Activated CD8-positive, alpha-beta memory T cell treated with anti-CD3 and anti-CD28 coated beads, Interleukin-2, amount 10 ng/mL, durations not matched to agents 7 days and 5 days (primary cell): Measurements from ENCODE around the gene ZBTB25. TPM values are rescaled to one million over a fixed set of nuclear protein-coding genes. Genes with fewer than 3 reads are reported as not detected.

Source experiments
- ATAC-seq: fragments of 150-1000 bp; cut with Tn5 transposase; one replicate; pipeline ENCODE4 v1.10.0; 2021; ENCODE audit warnings: moderate library complexity
- CTCF ChIA-PET: fragments of 350-600 bp; sonication (Branson Sonifier 250); formaldehyde crosslinking; loops from one replicate; lab custom pipeline; 2021; ENCODE audit warnings: antibody characterized with exemption; lab: Charles Lee
- DNase-seq: peaks from one replicate; pipeline ENCODE4 v3.0.0-alpha.2; 2020
- H3K27ac Mint-ChIP-seq: one replicate; pipeline ENCODE4 v1.8.0; 2021; ENCODE audit warnings: mild to moderate bottlenecking, mixed read lengths
- H3K27me3 Mint-ChIP-seq: one replicate; pipeline ENCODE4 v1.8.0; 2021; ENCODE audit warnings: mixed read lengths
- H3K36me3 Mint-ChIP-seq: one replicate; pipeline ENCODE4 v1.8.0; 2021; ENCODE audit warnings: mild to moderate bottlenecking, mixed read lengths
- H3K4me1 Mint-ChIP-seq: one replicate; pipeline ENCODE4 v1.8.0; 2021; ENCODE audit warnings: mixed read lengths
- H3K4me3 Mint-ChIP-seq: one replicate; pipeline ENCODE4 v1.8.0; 2021; ENCODE audit warnings: mild to moderate bottlenecking, moderate library complexity, mixed read lengths
- H3K9me3 Mint-ChIP-seq: one replicate; pipeline ENCODE4 v1.8.0; 2022; ENCODE audit warnings: low read depth, mixed read lengths
- total RNA-seq, 2 experiments: library from RNA; stranded (reverse); gene quantifications; one replicate each; pipeline ENCODE4 v1.2.3, GENCODE V29; 2021

Gene ZBTB25
- total RNA-seq, 2 experiments from 2014 or later, result 31.4 to 42.8 TPM

DNA sequence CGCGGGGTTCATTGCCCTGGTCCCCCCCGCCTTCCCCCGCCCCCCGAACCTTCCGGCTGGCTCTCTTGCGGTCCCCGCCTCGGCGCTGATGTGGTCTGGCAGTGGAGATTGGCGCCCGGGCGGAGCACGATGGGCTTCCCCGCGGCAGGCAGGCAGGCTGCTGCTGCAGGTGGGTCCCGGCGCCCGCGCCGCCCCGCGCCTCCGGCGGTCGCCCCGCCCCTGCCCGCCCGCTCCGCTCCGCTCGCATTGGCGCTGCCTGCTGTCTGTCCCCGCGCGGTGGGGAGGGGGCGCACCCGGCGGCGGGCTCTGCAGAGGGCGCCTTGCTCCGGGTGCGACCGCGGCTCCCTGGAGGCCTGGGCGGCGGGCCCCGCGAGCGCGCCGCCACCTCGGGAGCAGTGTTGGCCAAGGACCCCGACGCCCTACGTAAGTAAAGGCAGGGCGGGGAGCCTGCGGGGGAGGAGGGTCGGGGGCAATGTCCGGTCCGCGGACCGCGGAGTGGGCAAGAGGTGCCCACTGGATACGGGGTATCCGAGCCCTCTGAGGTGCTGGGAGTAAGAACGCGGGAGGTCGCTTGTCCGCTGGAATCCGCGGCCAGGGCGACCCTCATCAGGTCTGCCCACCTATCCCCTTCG, 38.3 kb downstream of the ZBTB25 start, which contains the start of gene AKAP5:
Gene AKAP5, plus strand, starts transcription at position 309 of the 632 bp plus-strand sequence. CDS start 2,896 bp downstream, outside the sequence.
- peak; percentile 91 for ATAC-seq
- peak within 1 kb of the TSS; percentile 79 for H3K4me3 Mint-ChIP-seq
- peaks cover 12% of the 10 kb centered on the region for H3K36me3 Mint-ChIP-seq
- peak; percentile 71 for DNase-seq
- CTCF ChIA-PET, result interaction anchor here (0.9 to 4.8 kb wide), 12 partner anchors 10 to 121 kb away, joined by 3 to 23 read pairs (median 6); partner anchors contain the start of gene MTHFD1
- peaks cover 40% of the 10 kb centered on the region for H3K4me1 Mint-ChIP-seq
- H3K27me3 Mint-ChIP-seq, result no peaks in the 10 kb centered on the region
- H3K9me3 Mint-ChIP-seq, result no peaks in the 10 kb centered on the region
- H3K27ac Mint-ChIP-seq, result peak within 1 kb of the TSS; percentile 80

DNA sequence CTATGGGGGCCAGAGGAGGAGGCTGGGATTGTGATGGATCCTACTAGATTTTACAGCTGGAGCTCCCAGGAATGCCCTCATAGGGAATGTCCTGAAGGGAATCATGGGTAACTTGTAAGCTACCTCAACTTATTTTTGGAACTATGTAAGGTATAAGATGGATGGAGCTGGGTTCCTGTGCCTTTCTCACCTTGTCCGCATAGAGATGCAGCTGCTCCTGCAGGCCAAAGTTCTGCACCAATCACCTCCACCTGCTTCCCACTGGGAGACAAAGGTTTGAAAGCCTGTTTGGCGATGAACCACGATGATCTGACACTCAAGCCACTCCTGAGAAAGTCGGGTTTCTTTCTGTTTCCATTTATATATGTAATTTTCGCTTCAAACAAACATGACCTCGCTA, 39.0 kb downstream of the ZBTB25 start:
- Mint-ChIP-seq H3K27ac (peak overlapping the region; percentile 80), H3K9me3 (no peaks in the 10 kb centered on the region), H3K4me3 (peak overlapping the region; percentile 79), H3K36me3 (peaks cover 18% of the 10 kb centered on the region), H3K27me3 (no peaks in the 10 kb centered on the region), H3K4me1 (peaks cover 45% of the 10 kb centered on the region)
- peak; percentile 5 for ATAC-seq
- no peak for DNase-seq
- CTCF ChIA-PET, result interaction anchor here (1.0 to 3.6 kb wide), 8 partner anchors 9 to 46 kb away, joined by 3 to 20 read pairs (median 4); no protein-coding TSS in a partner anchor

DNA sequence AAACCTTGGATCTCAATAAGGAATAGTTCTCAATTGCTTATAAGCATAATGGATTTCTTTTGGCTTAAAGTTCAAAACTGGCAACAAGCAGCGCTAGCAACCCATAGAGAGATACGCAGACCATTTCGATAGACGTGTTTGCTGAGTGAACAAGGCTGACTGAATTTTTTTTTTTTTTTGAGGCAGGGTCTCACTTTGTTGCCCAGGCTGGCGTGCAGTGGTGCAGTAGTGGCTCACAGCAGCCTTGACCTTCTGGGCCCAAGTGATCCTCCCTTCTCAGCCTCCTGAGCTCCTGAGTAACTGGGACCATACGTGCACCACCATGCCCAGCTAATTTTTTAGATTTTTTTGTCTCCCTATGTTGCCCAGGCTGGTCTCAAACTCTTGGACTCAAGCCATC, 39.8 kb downstream of the ZBTB25 start:
- H3K9me3 Mint-ChIP-seq, result no peaks in the 10 kb centered on the region
- H3K27ac Mint-ChIP-seq, result no peak overlapping the region
- H3K27me3 Mint-ChIP-seq, result no peaks in the 10 kb centered on the region
- no peak overlapping the region for H3K4me3 Mint-ChIP-seq
- H3K4me1 Mint-ChIP-seq, result peaks cover 52% of the 10 kb centered on the region
- DNase-seq (no peak), ATAC-seq (no peak)
- CTCF ChIA-PET, result interaction anchor here (1.0 to 3.6 kb wide), 10 partner anchors 9 to 47 kb away, joined by 3 to 20 read pairs (median 4); no protein-coding TSS in a partner anchor
- peaks cover 24% of the 10 kb centered on the region for H3K36me3 Mint-ChIP-seq

DNA sequence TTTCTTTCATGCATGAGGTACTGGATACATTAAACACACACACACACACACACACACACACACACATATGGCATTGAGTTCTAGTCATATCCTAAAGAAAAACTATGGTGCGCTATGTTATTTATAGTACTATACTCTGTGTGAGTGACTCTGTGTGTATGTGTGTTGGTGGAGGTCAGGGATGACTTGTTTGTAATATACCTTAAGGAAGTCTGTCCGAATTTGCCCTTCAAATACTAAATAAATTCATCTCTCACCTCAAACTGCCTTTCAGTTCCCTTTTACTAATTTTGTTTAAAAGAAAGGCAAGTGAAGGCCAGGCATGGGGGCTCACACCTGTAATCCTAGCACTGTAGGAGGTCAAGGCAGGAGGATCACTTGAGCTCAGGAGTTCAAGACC, 40.4 kb downstream of the ZBTB25 start:
- H3K36me3 Mint-ChIP-seq, result peaks cover 29% of the 10 kb centered on the region
- no peak overlapping the region for H3K4me3 Mint-ChIP-seq
- DNase-seq, result no peak
- no peaks in the 10 kb centered on the region for H3K9me3 Mint-ChIP-seq
- H3K27me3 Mint-ChIP-seq, result no peaks in the 10 kb centered on the region
- CTCF ChIA-PET, result interaction anchor here (1.3 to 3.1 kb wide), 7 partner anchors 12 to 39 kb away, joined by 3 to 20 read pairs (median 4); no protein-coding TSS in a partner anchor
- peaks cover 52% of the 10 kb centered on the region for H3K4me1 Mint-ChIP-seq
- ATAC-seq, result no peak
- no peak overlapping the region for H3K27ac Mint-ChIP-seq

DNA sequence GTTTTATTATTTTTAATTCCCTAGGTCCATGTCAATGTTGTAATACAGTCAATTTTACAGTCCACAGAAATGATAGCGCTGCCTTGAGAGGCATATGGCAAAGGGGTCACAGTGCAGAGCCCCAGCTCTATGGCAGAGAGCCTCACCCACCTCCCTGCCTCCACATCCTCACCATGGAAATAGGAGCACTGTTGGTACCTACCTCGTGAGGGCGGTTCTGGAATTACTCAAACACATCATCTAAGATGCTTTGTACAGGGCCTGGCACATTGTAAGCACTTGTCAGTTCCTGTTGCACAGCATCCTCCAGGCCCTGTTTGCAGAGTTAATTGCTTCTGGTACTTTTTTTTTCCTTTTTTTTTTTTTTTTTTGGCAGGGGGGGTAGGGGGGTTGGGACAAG, 42.4 kb downstream of the ZBTB25 start:
- CTCF ChIA-PET, result interaction anchor here (1.1 kb wide), 1 partner anchor 31 kb away, joined by 3 read pairs; no protein-coding TSS in a partner anchor
- H3K36me3 Mint-ChIP-seq, result peaks cover 32% of the 10 kb centered on the region
- DNase-seq, result no peak

DNA sequence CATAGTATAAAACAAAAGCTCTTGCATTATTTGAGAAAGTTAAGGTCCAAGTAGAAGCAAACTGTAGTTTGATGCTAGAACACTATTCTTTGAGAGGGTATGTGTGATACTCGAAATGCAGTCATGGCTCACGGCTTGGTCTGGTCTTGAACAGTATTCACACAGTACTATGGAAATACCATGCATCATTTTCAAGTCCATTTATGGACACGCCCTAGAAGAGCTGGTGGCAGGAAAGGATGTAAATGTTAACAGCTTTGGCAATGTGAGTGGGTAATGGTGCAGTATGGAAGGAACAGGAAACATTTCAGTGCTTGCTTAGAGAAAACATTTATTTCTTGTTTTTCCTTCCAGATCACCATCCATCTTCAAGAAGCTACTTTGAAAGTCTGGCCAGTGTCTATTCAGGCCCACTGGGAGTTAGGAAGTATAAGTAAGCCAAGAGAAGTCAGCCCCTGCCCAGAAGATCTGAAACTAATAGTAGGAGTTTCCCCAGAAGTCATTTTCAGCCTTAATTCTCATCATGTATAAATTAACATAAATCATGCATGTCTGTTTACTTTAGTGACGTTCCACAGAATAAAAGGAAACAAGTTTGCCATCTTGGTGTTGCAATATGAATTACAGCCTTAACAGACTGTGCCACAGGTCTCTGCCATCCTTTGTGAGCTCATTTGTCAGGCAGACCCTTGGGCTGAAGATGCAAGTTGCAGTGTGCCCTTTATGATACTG, 44.1 kb downstream of the ZBTB25 start:
- ATAC-seq (no peak), DNase-seq (no peak)
- Mint-ChIP-seq H3K4me3 (no peak overlapping the region), H3K27ac (peak overlapping the region; percentile 45), H3K4me1 (peaks cover 35% of the 10 kb centered on the region), H3K36me3 (peaks cover 43% of the 10 kb centered on the region), H3K27me3 (no peaks in the 10 kb centered on the region), H3K9me3 (no peaks in the 10 kb centered on the region)
- CTCF ChIA-PET, result interaction anchor here (0.6 to 1.8 kb wide), 4 partner anchors 30 to 86 kb away, joined by 3 to 6 read pairs (median 3); no protein-coding TSS in a partner anchor

More for the DNA sequence above, 42.4 kb downstream of the ZBTB25 start:
- Mint-ChIP-seq H3K9me3 (no peaks in the 10 kb centered on the region), H3K27ac (no peak overlapping the region), H3K27me3 (no peaks in the 10 kb centered on the region), H3K4me1 (peaks cover 40% of the 10 kb centered on the region), H3K4me3 (no peak overlapping the region)
- no peak for ATAC-seq

DNA sequence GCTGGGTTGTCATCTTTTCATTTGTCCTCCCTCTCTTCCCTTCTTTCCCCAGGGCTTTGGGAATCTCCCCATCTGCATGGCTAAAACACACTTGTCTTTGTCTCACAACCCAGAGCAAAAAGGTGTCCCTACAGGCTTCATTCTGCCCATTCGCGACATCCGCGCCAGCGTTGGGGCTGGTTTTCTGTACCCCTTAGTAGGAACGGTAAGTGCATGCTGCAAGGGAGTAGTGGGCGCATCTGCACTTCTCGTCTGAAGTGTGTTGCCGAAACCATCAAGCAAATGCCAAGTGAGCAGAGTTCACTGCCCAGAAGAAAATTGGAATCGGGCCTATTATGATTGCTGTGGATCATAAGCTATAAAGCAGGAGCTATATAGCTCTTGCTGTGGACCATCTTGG, 49.0 kb downstream of the ZBTB25 start:
- H3K27ac Mint-ChIP-seq, result no peak overlapping the region
- H3K4me3 Mint-ChIP-seq, result no peak overlapping the region
- DNase-seq (no peak), ATAC-seq (no peak)
- CTCF ChIA-PET, result interaction anchor here (1.9 kb wide), 1 partner anchor 11 kb away, joined by 10 read pairs; the partner anchor contains the start of gene AKAP5
- H3K27me3 Mint-ChIP-seq, result no peaks in the 10 kb centered on the region
- H3K36me3 Mint-ChIP-seq, result peaks cover 61% of the 10 kb centered on the region
- no peaks in the 10 kb centered on the region for H3K9me3 Mint-ChIP-seq
- H3K4me1 Mint-ChIP-seq, result peaks cover 31% of the 10 kb centered on the region

DNA sequence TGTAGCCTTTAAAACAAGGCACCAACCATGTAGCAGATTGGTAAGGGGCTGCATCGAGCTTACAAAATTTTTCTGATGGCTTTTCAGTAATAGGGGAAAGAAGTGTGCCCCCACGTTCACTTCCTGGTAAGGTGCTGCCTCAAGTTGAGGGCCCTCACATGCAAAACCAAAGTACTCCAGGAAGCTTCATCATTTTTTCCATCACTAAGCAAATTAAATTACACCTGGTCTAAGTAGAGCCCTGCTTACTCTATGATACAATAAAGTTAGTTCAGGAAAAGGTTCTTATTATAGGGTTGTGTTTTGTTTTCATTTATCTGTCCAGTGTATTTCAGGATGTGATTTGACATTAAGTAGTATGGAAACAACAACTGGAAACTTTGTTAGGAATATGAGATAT, 53.4 kb downstream of the ZBTB25 start:
- Mint-ChIP-seq H3K27ac (peak overlapping the region; percentile 79), H3K4me1 (peaks cover 43% of the 10 kb centered on the region), H3K4me3 (no peak overlapping the region), H3K9me3 (no peaks in the 10 kb centered on the region), H3K36me3 (peaks cover 60% of the 10 kb centered on the region), H3K27me3 (no peaks in the 10 kb centered on the region)
- ATAC-seq (peak; percentile 21), DNase-seq (no peak)
- CTCF ChIA-PET, result interaction anchor here (0.7 to 2.0 kb wide), 5 partner anchors 13 to 59 kb away, joined by 3 to 7 read pairs (median 5); no protein-coding TSS in a partner anchor

DNA sequence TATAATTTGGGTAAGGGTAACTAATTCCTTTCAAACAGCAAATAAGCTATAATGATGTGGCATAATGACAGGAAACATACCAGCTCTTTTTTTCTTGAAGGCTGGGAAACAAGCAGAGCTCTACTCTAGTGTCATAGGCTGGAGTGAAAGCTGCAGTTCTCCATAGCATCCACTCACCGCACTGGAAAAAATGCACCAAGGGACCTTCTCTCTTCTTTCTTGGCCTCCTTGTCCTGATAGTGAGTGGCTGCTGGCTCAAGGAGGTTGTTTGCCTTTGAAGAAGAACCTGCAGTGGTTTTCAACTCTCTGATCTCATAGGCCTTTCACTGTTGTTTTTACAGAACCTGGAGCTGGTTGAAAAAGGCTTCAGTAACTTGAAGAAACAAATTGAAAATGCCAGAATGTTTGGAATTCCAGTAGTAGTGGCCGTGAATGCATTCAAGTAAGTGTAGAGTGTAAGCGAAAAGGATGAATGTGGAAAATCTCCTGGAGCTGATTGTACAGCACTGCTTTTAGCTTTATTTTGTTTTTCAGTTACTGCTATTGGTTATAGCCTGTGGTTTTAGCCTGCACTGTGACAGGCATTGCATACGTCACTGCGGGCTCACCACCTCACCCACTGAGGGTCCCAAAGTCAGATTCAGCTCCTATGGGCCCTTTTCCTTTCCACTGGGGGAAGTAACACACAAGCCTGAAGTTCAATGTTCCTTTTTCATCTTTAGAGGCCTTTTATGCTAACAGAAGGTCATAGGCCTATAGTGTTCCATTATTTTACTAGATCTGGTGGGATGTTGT, 55.6 kb downstream of the ZBTB25 start:
- Mint-ChIP-seq H3K36me3 (peaks cover 64% of the 10 kb centered on the region), H3K4me1 (peaks cover 59% of the 10 kb centered on the region), H3K9me3 (no peaks in the 10 kb centered on the region), H3K4me3 (peak overlapping the region; percentile 67), H3K27ac (peak overlapping the region; percentile 95), H3K27me3 (no peaks in the 10 kb centered on the region)
- CTCF ChIA-PET, result interaction anchor here (1.0 to 2.5 kb wide), 7 partner anchors 12 to 63 kb away, joined by 3 to 11 read pairs (median 6); partner anchors contain the start of gene MTHFD1
- ATAC-seq (peak; percentile 59), DNase-seq (peak; percentile 85)

DNA sequence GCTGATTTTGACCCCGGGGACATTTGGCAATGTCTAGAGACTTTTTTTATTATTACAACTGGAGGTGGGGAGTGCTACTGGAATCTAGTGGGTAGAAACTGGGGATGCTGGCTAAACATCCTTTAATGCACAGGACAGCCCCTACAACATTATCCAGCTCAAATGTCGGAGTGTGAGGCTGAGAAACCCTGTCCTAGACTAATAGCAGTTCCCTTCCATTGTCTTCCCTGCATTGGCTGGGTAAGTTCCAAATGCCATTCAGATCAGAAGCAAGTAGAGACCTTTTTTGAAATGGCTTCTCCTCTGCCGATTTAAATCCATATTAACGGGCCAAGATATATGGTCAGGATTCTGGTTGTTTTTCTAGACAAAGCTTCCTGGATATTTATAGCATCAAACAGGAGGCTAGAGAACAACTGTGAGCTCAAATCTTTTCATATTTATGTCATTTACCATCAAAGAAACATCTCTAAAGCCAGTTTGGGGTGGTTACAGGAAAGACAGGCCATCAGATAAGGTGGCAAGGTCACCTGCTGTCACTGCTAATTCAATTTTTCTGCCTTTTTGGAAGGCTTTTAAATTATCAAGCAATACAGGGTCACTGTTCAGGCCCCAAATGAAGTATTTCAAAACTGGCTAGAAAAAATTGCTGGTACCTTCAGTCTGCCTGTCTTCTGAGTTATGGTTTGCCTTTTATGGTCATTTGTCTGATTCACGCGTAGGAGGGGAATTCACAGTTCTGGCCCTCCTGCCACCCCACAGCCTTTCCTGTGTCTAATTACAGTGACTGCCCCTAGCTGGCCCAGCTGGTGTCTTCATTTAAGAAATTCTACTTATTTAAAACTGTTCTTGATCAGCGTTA, 58.4 kb downstream of the ZBTB25 start:
- H3K27ac Mint-ChIP-seq, result peak overlapping the region; percentile 90
- no peaks in the 10 kb centered on the region for H3K27me3 Mint-ChIP-seq
- H3K9me3 Mint-ChIP-seq, result no peaks in the 10 kb centered on the region
- H3K4me3 Mint-ChIP-seq, result no peak overlapping the region
- peaks cover 65% of the 10 kb centered on the region for H3K36me3 Mint-ChIP-seq
- ATAC-seq (peak; percentile 86), DNase-seq (peak; percentile 78)
- peaks cover 55% of the 10 kb centered on the region for H3K4me1 Mint-ChIP-seq
- CTCF ChIA-PET, result interaction anchor here (0.6 to 6.9 kb wide), 8 partner anchors 9 to 107 kb away, joined by 3 to 61 read pairs (median 4); no protein-coding TSS in a partner anchor

DNA sequence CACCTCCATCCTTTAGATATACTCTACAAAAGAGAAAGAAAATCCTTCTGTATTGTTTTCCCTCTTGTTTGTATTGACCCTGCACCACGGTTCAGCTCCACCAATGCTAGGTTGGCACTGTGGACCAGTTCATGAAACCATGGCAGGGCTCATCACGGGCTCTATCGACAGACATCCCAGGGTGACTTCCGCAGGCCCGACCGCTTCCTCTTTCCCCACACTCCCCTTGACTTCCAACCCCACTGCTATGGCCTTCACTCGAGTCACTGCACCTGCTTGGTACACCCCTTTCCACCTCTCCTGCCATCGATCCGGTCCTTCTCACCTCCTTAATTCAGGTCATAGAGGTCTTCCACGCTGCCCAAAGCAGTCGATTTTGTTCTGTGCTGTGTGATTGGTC, 59.5 kb downstream of the ZBTB25 start:
- no peaks in the 10 kb centered on the region for H3K27me3 Mint-ChIP-seq
- no peaks in the 10 kb centered on the region for H3K9me3 Mint-ChIP-seq
- peak overlapping the region; percentile 90 for H3K27ac Mint-ChIP-seq
- no peak for DNase-seq
- no peak overlapping the region for H3K4me3 Mint-ChIP-seq
- no peak for ATAC-seq
- CTCF ChIA-PET, result interaction anchor here (1.6 to 6.9 kb wide), 2 partner anchors 12 to 17 kb away, joined by 4 to 61 read pairs; no protein-coding TSS in a partner anchor
- peaks cover 60% of the 10 kb centered on the region for H3K36me3 Mint-ChIP-seq
- H3K4me1 Mint-ChIP-seq, result peaks cover 48% of the 10 kb centered on the region
